Type B pancreatic cell (in vitro differentiated cells): Measurements from ENCODE around the gene CAMK2N2. TPM values are rescaled to one million over a fixed set of nuclear protein-coding genes. Genes with fewer than 3 reads are reported as not detected.

Experiments
- DNase-seq: peaks from one replicate; pipeline ENCODE4 v3.0.0; 2021; ENCODE audit warnings: mixed read lengths; ENCODE audit not compliant: unreplicated experiment; ENCODE audit errors: extremely low spot score
- H3K27ac Mint-ChIP-seq: 2 replicates; pipeline ENCODE4 v1.8.0; 2021; ENCODE audit warnings: mild to moderate bottlenecking, mixed read lengths
- H3K27me3 Mint-ChIP-seq: 2 replicates; pipeline ENCODE4 v1.8.0; 2021; ENCODE audit warnings: mixed read lengths
- H3K36me3 Mint-ChIP-seq: 2 replicates; pipeline ENCODE4 v1.8.0; 2021; ENCODE audit warnings: mixed read lengths
- H3K4me1 Mint-ChIP-seq: one replicate; pipeline ENCODE4 v1.8.0; 2021; ENCODE audit warnings: mixed read lengths; ENCODE audit not compliant: unreplicated experiment
- H3K4me3 Mint-ChIP-seq: 2 replicates; pipeline ENCODE4 v1.8.0; 2021; ENCODE audit warnings: mild to moderate bottlenecking, mixed read lengths
- H3K9me3 Mint-ChIP-seq: 2 replicates; pipeline ENCODE4 v1.8.0; 2021; ENCODE audit warnings: mixed read lengths
- total RNA-seq: library from RNA; stranded (reverse); gene quantifications from 2 replicates; pipeline ENCODE4 v1.2.1, GENCODE V29; 2021; ENCODE audit warnings: low replicate concordance
- TF ChIP-seq, protein P1 (sequence below): fragments of 200-600 bp; sonication (generic); conservative IDR thresholded peaks from 2 replicates; pipeline ENCODE4 v1.5.0; 2021; ENCODE audit warnings: antibody characterized with exemption, mild to moderate bottlenecking

CAMK2N2 gene
- total RNA-seq, 1 donor from 2014 or later, result 1.9 TPM

DNA sequence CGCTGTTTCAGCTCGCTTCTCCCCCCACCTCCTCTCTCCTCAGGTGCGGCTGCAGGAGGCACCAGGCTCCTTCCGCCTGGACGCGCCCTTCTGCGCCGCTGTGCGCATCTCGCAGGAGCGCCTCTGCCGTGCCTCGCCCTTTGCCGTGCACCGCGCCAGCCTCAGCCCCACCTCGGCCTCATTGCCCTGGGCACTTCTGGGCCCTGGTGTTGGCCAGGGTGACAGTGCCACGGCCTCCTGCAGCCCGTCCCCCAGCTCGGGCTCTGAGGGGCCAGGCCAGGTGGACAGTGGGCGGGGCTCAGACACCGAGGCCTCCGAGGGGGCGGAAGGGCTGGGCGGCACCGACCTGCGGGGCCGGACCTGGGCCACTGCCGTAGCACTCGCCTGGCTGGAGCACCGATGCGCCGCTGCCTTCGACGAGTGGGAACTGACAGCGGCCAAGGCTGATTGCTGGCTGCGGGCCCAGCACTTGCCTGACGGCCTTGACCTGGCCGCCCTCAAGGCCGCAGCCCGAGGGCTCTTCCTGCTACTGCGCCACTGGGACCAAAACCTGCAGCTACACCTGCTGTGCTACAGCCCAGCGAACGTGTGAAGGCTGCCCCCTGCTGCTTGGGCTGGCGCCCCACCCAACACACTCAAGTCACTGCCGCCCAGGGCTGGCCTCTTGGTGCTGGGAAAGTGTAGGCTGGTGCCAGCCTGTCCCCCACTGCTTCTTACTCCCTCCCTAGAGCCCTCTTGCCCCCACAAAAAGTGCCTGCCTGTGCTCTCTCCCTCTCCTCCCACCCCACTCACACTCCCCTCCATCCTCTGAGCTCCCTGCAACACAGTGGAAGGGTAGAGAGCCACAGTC is 19.7 kb downstream of the CAMK2N2 start:
- no peaks in the 10 kb centered on the region for H3K4me1 Mint-ChIP-seq
- H3K9me3 Mint-ChIP-seq, result no peaks in the 10 kb centered on the region
- H3K4me3 Mint-ChIP-seq, result no peak overlapping the region
- H3K36me3 Mint-ChIP-seq, result peaks cover 8% of the 10 kb centered on the region
- no peak for DNase-seq
- peaks cover 9% of the 10 kb centered on the region for H3K27me3 Mint-ChIP-seq
- H3K27ac Mint-ChIP-seq, result no peak overlapping the region
- TF ChIP-seq, protein P1, sequence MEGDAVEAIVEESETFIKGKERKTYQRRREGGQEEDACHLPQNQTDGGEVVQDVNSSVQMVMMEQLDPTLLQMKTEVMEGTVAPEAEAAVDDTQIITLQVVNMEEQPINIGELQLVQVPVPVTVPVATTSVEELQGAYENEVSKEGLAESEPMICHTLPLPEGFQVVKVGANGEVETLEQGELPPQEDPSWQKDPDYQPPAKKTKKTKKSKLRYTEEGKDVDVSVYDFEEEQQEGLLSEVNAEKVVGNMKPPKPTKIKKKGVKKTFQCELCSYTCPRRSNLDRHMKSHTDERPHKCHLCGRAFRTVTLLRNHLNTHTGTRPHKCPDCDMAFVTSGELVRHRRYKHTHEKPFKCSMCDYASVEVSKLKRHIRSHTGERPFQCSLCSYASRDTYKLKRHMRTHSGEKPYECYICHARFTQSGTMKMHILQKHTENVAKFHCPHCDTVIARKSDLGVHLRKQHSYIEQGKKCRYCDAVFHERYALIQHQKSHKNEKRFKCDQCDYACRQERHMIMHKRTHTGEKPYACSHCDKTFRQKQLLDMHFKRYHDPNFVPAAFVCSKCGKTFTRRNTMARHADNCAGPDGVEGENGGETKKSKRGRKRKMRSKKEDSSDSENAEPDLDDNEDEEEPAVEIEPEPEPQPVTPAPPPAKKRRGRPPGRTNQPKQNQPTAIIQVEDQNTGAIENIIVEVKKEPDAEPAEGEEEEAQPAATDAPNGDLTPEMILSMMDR, result no peak

DNA sequence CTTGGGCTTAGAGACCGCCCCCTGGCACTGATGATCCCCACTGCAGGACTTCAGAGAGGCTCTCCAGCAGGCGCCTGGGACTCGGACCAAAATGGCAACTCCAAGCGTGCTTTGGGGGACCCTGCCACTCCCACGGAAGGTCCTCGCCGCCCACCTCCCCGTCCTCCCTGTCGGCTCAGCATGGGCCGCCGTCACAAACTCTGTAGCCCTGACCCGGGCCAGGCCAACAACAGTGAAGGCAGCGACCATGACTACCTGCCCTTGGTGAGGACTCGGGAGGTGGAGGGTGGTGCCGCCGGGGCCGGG is 20.3 kb downstream of the CAMK2N2 start:
- Mint-ChIP-seq H3K4me1 (no peaks in the 10 kb centered on the region), H3K27me3 (peaks cover 9% of the 10 kb centered on the region), H3K9me3 (no peaks in the 10 kb centered on the region), H3K27ac (no peak overlapping the region), H3K36me3 (peaks cover 8% of the 10 kb centered on the region), H3K4me3 (no peak overlapping the region)
- TF ChIP-seq, protein P1, result no peak
- no peak for DNase-seq

DNA sequence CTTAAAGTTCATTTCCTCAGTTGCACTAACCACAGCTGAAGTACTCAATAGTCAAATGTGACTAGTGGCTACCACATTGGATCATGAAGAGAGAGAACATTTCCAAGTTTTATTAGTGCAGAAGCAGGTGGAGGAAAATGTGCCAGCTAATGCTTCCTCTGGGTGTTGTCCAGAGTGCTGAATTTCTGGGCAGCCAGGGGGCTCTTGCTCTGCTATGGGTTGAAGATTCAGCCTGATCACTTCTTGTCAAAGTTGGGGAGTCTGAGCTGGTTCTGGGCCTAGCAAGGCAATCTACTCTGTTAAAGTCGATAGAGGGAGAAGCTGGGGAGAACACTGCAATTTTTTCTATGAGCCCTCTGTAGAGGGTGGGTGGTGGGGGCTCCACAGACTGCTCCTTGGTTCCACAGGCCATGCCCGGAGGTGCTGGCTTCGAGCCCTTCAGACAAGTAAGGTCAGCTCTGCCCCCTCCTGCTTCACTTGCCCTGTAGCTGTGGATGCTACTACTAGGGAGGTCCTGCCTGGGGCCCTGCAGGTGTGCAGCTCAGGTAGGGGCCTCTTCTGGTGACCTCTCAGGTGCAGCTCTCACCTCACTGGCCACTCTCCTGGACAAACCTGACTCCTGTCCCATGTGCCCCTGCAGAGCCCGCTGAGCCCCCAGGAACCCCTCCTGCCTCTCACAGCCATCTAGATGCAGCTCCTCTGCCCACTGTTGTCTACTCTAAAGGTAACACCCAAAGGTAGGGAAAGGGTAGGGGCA is 20.8 kb downstream of the CAMK2N2 start:
- peaks cover 4% of the 10 kb centered on the region for H3K36me3 Mint-ChIP-seq
- H3K9me3 Mint-ChIP-seq, result no peaks in the 10 kb centered on the region

DNA sequence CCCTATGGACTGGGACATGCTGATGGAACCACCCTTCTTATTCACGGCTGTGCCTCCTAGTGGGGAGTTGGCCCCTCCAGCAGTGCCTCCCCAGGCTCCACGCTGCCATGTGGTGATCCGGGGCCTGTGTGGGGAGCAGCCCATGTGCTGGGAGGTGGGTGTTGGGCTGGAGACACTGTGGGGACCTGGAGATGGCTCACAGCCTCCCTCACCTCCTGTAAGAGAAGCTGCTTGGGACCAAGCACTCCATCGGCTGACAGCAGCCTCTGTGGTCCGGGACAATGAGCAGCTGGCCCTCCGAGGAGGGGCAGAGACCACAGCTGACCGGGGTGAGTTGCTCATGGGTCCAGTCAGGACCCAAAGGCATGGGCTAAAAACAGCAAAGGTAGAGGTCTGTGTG is 21.6 kb downstream of the CAMK2N2 start:
- Mint-ChIP-seq H3K9me3 (no peaks in the 10 kb centered on the region), H3K27ac (no peak overlapping the region), H3K27me3 (peaks cover 19% of the 10 kb centered on the region)

More for the DNA sequence above, 20.8 kb downstream of the CAMK2N2 start:
- Mint-ChIP-seq H3K4me1 (no peaks in the 10 kb centered on the region), H3K27ac (no peak overlapping the region), H3K4me3 (no peak overlapping the region), H3K27me3 (peaks cover 13% of the 10 kb centered on the region)
- no peak for DNase-seq
- TF ChIP-seq, protein P1, result no peak

DNA sequence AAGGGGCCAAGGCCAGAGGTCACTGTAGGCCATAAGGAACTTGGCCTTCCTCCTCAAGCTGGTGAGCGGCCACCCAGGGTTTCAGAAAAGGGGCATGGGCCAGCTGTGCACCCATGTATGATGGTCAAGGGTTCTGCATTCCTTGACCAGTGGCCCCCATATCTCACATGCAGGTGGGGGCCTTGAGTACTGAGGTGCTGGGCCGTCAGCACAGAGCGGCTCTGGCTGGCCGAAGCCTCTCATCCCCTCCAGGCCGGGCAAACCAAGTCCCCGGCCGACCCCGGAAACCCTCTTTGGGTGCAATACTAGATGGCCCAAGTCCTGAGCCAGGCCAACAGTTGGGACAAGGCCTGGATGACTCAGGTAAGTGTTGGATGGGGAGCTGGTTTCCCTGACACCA is 22.1 kb downstream of the CAMK2N2 start:
- DNase-seq, result no peak
- no peak overlapping the region for H3K4me3 Mint-ChIP-seq
- no peak overlapping the region for H3K27ac Mint-ChIP-seq
- peaks cover 24% of the 10 kb centered on the region for H3K27me3 Mint-ChIP-seq
- TF ChIP-seq, protein P1, result no peak
- peaks cover 4% of the 10 kb centered on the region for H3K36me3 Mint-ChIP-seq
- no peaks in the 10 kb centered on the region for H3K9me3 Mint-ChIP-seq
- no peaks in the 10 kb centered on the region for H3K4me1 Mint-ChIP-seq

More for the DNA sequence above, 21.6 kb downstream of the CAMK2N2 start:
- no peak overlapping the region for H3K4me3 Mint-ChIP-seq
- TF ChIP-seq, protein P1, result no peak
- DNase-seq, result no peak
- H3K36me3 Mint-ChIP-seq, result peaks cover 4% of the 10 kb centered on the region
- H3K4me1 Mint-ChIP-seq, result no peaks in the 10 kb centered on the region
